Motor neuron (in vitro differentiated cells): Measurements from ENCODE around the gene SLFN14. TPM values are rescaled to one million over a fixed set of nuclear protein-coding genes. Genes with fewer than 3 reads are reported as not detected.
"Not testable (repeated sequence)": the region's sequence is repeated elsewhere in the genome, so short reads cannot be mapped to it uniquely, and the experiment has no call there.

Experiments used
- ATAC-seq, 8 experiments: fragments of 200-7000 bp; cut with Tn5 transposase; replicated peaks in 6 of 8; 2 replicates each; pipeline ENCODE4 v1.8.0; 2021; ENCODE audit warnings: mild to moderate bottlenecking in 8 of 8, moderate library complexity in 8 of 8
- H3K27ac ChIP-seq, 2 donors: fragments of 250-450 bp; sonication (Bioruptor Pico); 2 replicates each; pipeline ENCODE4 v1.9.0; 2021; ENCODE audit warnings: antibody characterized with exemption in 2 of 2, mild to moderate bottlenecking in 2 of 2, moderate library complexity in 1 of 2
- H3K4me1 ChIP-seq, 2 donors: fragments of 250-450 bp; sonication (Bioruptor Pico); replicated peaks in 1 of 2; 2 replicates each; pipeline ENCODE4 v1.6.1; 2021; ENCODE audit warnings: antibody characterized with exemption in 2 of 2, mild to moderate bottlenecking in 2 of 2, moderate library complexity in 1 of 2
- H3K4me3 ChIP-seq, 5 donors: fragments of 250-450 bp; sonication (Bioruptor Pico); 2 replicates each; pipeline ENCODE4 v1.9.0; 2021; ENCODE audit warnings: antibody characterized with exemption in 5 of 5, mild to moderate bottlenecking in 5 of 5, moderate library complexity in 4 of 5
- WGBS, 10 experiments: fragments of 450-650 bp; shearing (Covaris generic); methylation state at CpG; one replicate each; pipeline ENCODE4 v1.0.0; 2022; 5-methylcytosine and 5-hydroxymethylcytosine counted together
- in situ Hi-C, 9 experiments: fragments of 400-800 bp; cut with MboI; loops; one replicate each; pipeline ENCODE4 v1.15.0; 2021; ENCODE audit warnings: low sequenced_read_pairs in 9 of 9, low pct_unique_long_range_greater_than_20kb in 2 of 9; ENCODE audit not compliant: unreplicated experiment in 9 of 9
- total RNA-seq, 8 experiments: library from RNA; unstranded; fragments of 300-600 nt; gene quantifications; 2 replicates each; pipeline versions ENCODE4 v1.2.3 to v1.2.4, GENCODE V29; 2022

The SLFN14 gene
- total RNA-seq, 8 experiments from 2014 or later: 0.08 to 0.45 (median 0.10) TPM; not detected in 3

- 20 to 83% (median 67%) methylated on average over 1 of the region's 1 CpG; no CpG with 5 or more reads in 6 of the 10 experiments for WGBS, 10 experiments
- ATAC-seq: no peak
- H3K4me1 ChIP-seq: peaks cover 0 to 20% of the 10 kb centered on the region in 2 donors
- H3K4me3 ChIP-seq: no peak overlapping the region
- in situ Hi-C loops: no loop called here
- H3K27ac ChIP-seq: no peak overlapping the region
Measured at GRCh38 chr17:35584061-35584460, 23.4 kb upstream of the SLFN14 start.

DNA sequence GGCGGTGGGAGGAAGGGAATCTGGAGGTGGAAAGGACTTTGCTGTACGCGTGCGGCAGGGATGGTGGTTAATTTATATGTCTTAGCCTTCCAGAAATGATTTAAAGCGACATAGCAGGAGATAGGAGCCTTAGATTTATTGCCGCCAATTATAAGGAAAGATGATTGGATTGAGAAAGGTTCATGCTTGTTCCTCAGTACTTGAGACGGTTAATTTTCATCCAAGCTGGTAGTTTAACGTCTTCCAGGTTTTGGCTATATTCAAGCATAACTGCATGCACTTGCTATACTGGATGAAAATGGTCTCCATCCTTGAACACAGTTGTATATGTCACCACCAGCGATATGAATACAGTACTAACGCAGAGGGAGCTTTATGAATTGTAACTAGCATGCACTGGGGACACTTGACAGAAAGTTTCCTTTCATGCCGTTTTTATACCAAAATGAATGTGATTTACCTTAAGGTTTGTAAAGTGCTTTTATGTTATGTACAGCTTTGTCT lies 18.4 kb upstream of the SLFN14 start:
- WGBS, 10 experiments: 0 to 30% (median 4%) methylated on average over 2 to 10 of the region's 11 CpGs; no CpG with 5 or more reads in 1 of the 10 experiments
- in situ Hi-C loops: no loop called here
- no peak for ATAC-seq
- Histone ChIP-seq H3K27ac (peak overlapping the region; percentile 88 to 89), H3K4me1 (peaks cover 8 to 16% of the 10 kb centered on the region in 2 donors), H3K4me3 (peak overlapping the region; percentile 58 to 78 (median 64))

DNA sequence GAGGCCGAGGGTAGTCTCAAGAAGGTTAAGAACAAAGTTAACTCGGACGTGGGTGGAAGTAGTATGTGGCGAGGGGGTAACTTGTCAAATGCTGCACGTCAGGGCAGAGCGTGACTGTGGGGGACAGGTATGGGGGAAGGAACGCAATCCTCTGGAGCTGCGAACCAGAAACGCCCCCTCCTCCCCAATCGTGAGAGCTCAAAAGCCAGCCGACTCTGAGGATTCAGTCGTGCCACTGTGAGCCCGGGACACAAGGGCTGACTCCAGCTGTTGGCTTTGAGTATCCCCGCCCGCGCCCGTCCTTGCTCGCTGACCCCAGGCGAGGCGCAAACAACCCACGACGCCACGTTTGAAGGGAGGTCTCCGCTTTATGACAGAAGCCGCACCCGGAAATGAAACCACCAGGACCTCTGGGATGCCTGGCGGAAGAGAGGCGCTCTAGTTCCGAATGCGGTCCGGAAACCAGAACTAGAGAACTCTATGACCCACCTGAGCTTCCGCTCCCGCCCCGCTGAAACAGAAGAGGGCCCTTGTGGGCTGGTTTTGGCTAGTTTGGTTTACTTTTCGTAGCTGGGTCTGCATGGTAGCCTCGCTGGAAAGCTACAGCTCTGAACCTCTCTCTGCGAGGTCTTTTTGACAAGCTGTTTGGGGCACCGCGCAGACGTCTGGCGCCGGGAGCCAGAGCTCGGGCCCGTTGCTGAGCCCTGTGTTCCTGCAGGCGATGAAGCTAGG lies 17.7 kb upstream of the SLFN14 start, which contains the start of gene PEX12:
PEX12 (minus strand) TSS at position 375 of the 732 bp plus-strand sequence. CDS start 550 bp downstream, outside the sequence.
- 0 to 7% (median 1%) methylated on average over 2 to 15 of the region's 45 CpGs; no CpG with 5 or more reads in 2 of the 10 experiments for WGBS, 10 experiments
- peak; percentile 95 to 97 (median 96) for ATAC-seq
- peak within 1 kb of the TSS; percentile 88 to 89 for H3K27ac ChIP-seq
- H3K4me1 ChIP-seq: peaks cover 8 to 16% of the 10 kb centered on the region in 2 donors
- in situ Hi-C loops: no loop called here
- peak within 1 kb of the TSS; percentile 58 to 78 (median 64) for H3K4me3 ChIP-seq

DNA sequence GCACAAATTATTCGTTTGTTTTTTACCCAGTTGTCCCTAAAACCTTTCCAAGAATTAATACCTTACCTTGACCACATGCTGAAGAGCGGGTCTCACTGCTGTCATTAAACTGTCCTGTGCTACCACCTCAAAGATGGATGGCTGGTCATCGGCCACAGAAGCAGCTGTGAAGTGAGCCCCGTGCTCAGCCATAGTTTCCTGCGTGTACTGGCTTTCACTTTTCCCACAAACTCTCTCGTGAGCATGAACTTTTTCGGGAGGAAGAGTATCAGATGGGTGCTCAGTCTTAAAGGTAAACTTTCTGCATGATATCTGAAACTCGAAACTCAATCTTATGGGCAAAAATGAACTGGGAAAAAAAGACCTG lies 17.2 kb upstream of the SLFN14 start:
- 0 to 20% (median 3%) methylated on average over 1 to 8 of the region's 8 CpGs for WGBS, 10 experiments

DNA sequence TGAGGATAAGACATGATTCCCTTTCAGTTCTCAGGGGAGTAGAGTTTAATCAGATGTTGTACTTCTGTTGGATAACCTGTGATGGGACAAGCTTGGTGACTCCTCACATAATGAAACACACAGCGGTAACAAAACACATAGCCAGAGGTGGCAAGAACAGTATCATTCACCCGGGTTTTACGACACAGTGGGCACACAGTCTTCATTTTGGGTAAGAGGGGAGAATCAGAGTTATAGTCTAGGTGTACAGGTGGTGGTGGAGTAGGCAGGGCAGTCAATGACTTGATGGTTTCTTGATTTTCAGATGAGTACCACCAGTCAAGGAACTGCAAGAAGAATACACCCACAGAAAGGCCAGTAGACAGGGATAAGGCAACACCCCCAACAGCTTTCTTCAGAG lies 15.1 kb upstream of the SLFN14 start:
- Histone ChIP-seq H3K27ac (no peak overlapping the region), H3K4me1 (peaks cover 8 to 16% of the 10 kb centered on the region in 2 donors), H3K4me3 (no peak overlapping the region)
- in situ Hi-C loops: no loop called here
- WGBS, 10 experiments: 60 to 100% (median 89%) methylated on average over 1 to 3 of the region's 3 CpGs; no CpG with 5 or more reads in 3 of the 10 experiments
- ATAC-seq: no peak

More for the DNA sequence above, 17.2 kb upstream of the SLFN14 start:
- H3K4me3 ChIP-seq: peak overlapping the region; percentile 58 to 78 (median 64)
- ATAC-seq: peak in 4 of 8 experiments; percentile 11 to 17 (median 14)
- H3K27ac ChIP-seq: peak overlapping the region; percentile 88 to 89
- in situ Hi-C loops: no loop called here
- peaks cover 8 to 16% of the 10 kb centered on the region in 2 donors for H3K4me1 ChIP-seq

GRCh38 chr17:35569405-35569804 lies 8.8 kb upstream of the SLFN14 start:
- no peak for ATAC-seq
- Histone ChIP-seq H3K4me3 (no peak overlapping the region), H3K4me1 (peaks cover 9 to 11% of the 10 kb centered on the region in 2 donors), H3K27ac (no peak overlapping the region)
- WGBS, 10 experiments: 76 to 100% (median 91%) methylated on average over 2 of the region's 2 CpGs; no CpG with 5 or more reads in 2 of the 10 experiments
- in situ Hi-C loops: no loop called here

- no peak overlapping the region for H3K27ac ChIP-seq
- in situ Hi-C loops: no loop called here
- H3K4me1 ChIP-seq: peaks cover 9 to 11% of the 10 kb centered on the region in 2 donors
- peak in 3 of 8 experiments; percentile 22 to 43 (median 34) for ATAC-seq
- WGBS, 10 experiments: 0 to 70% (median 11%) methylated on average over 1 to 8 of the region's 15 CpGs; no CpG with 5 or more reads in 1 of the 10 experiments
- peak overlapping the region; percentile 57 to 77 (median 64) for H3K4me3 ChIP-seq
Measured at GRCh38 chr17:35568561-35568960, 7.9 kb upstream of the SLFN14 start.

GRCh38 chr17:35566968-35567367 lies 6.3 kb upstream of the SLFN14 start:
- 50 to 100% (median 82%) methylated on average over 2 to 8 of the region's 11 CpGs; no CpG with 5 or more reads in 1 of the 10 experiments for WGBS, 10 experiments
- in situ Hi-C loops: no loop called here
- Histone ChIP-seq H3K27ac (no peak overlapping the region), H3K4me3 (peak overlapping the region; percentile 57 to 77 (median 64)), H3K4me1 (peaks cover 9 to 11% of the 10 kb centered on the region in 2 donors)
- ATAC-seq: no peak

GRCh38 chr17:35563181-35563580 lies 2.6 kb upstream of the SLFN14 start:
- H3K27ac ChIP-seq, H3K4me1 ChIP-seq, in situ Hi-C loops, H3K4me3 ChIP-seq, ATAC-seq: not testable (repeated sequence)
- WGBS, 10 experiments: 20 to 95% (median 60%) methylated on average over 1 to 15 of the region's 16 CpGs; no CpG with 5 or more reads in 1 of the 10 experiments

GRCh38 chr17:35559495-35560210 lies 966 bp downstream of the SLFN14 start:
- no peak overlapping the region for H3K27ac ChIP-seq
- no peak overlapping the region for H3K4me3 ChIP-seq
- in situ Hi-C loops: no loop called here
- ATAC-seq: no peak
- 29 to 100% (median 50%) methylated on average over 1 to 2 of the region's 2 CpGs; no CpG with 5 or more reads in 1 of the 10 experiments for WGBS, 10 experiments
- no peaks in the 10 kb centered on the region for H3K4me1 ChIP-seq

DNA sequence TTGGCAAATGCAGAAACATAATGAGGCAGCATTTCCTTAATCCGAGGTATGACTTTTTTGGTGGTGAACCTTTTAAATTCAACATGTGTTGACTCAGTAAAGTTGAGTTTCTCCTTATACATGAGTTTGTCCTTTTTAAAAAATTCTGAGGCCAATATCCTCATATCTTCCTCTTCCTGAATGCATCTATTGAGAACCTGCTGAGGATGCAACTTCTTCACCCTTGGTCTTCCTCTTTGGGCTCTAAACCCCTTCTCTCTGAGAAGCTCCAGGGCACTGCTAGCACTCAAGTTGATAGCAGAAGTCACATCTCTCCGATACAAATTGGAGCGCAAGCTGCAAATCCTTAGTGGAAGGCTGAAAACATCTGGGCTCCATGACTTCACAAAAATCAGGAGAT lies 3.3 kb downstream of the SLFN14 start:
- ATAC-seq: no peak
- Histone ChIP-seq H3K4me1 (no peaks in the 10 kb centered on the region), H3K4me3 (no peak overlapping the region), H3K27ac (no peak overlapping the region)
- in situ Hi-C loops: no loop called here
- 5 to 100% (median 73%) methylated on average over 1 to 3 of the region's 3 CpGs; no CpG with 5 or more reads in 2 of the 10 experiments for WGBS, 10 experiments

GRCh38 chr17:35555691-35556090 lies 4.9 kb downstream of the SLFN14 start:
- Histone ChIP-seq H3K4me3 (no peak overlapping the region), H3K27ac (no peak overlapping the region), H3K4me1 (no peaks in the 10 kb centered on the region)
- ATAC-seq: no peak
- 29 to 93% (median 53%) methylated on average over 2 to 5 of the region's 5 CpGs; no CpG with 5 or more reads in 1 of the 10 experiments for WGBS, 10 experiments
- in situ Hi-C loops: no loop called here

DNA sequence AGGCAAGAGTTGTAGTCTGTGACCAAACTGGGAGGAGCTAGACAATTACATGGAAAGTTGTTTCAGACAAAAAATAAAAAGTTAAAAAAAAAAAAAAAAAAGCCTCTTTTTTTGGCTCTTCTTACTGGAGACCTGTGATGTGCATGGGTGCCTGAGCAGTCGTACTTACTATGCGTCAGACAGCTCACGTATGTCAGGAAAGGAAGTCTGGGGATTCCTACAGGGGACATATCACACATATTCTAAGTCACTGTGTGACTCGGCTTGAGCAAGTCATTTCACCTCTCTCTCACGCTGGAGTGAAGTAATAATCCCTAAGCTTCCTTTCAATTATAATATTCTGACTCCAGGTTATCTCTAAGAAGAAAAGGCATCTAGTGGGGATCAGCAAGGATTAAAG lies 6.0 kb downstream of the SLFN14 start:
- Histone ChIP-seq H3K4me3 (no peak overlapping the region), H3K27ac (no peak overlapping the region), H3K4me1 (no peaks in the 10 kb centered on the region)
- in situ Hi-C loops: no loop called here
- ATAC-seq: peak in 1 of 8 experiments; percentile 14
- WGBS, 10 experiments: 4 to 100% (median 64%) methylated on average over 1 to 5 of the region's 5 CpGs; no CpG with 5 or more reads in 2 of the 10 experiments
